SIG-M5 treated with dmso at 0.1 percent for 504 hours (cell line): ENCODE measurements around the gene TBCEL.
"Not testable (repeated sequence)": the region's sequence is repeated elsewhere in the genome, so short reads cannot be mapped to it uniquely, and the experiment has no call there.

Source experiments
- DNase-seq: peaks from one replicate; lab custom pipeline; 2025; ENCODE audit not compliant: unreplicated experiment; lab: John Stamatoyannopoulos, UW

The TBCEL gene

GRCh38 chr11:121104312-121104762, 80.4 kb downstream of the TBCEL start:
- DNase-seq = no peak

- no peak for DNase-seq
These were observed 81.2 kb downstream of the TBCEL start for GRCh38 chr11:121105063-121105480.

- no peak for DNase-seq
These were observed 81.7 kb downstream of the TBCEL start for GRCh38 chr11:121105481-121106195.

- DNase-seq = no peak
These were observed 82.9 kb downstream of the TBCEL start for GRCh38 chr11:121106812-121107211.

GRCh38 chr11:121108413-121108812, 84.5 kb downstream of the TBCEL start:
- DNase-seq = no peak

GRCh38 chr11:121109471-121109870, 85.6 kb downstream of the TBCEL start:
- DNase-seq = no peak

- no peak for DNase-seq
These were observed 86.1 kb downstream of the TBCEL start for GRCh38 chr11:121109916-121110586.

GRCh38 chr11:121110871-121111724, 87.2 kb downstream of the TBCEL start:
- DNase-seq = no peak

- DNase-seq = peak; percentile 62
These were observed 88.9 kb downstream of the TBCEL start for GRCh38 chr11:121112498-121113455.

- DNase-seq = no peak
These were observed 89.7 kb downstream of the TBCEL start for GRCh38 chr11:121113611-121114010.

GRCh38 chr11:121115024-121115423, 91.1 kb downstream of the TBCEL start:
- not testable (repeated sequence) for DNase-seq

GRCh38 chr11:121117788-121118187, 93.9 kb downstream of the TBCEL start:
- DNase-seq = no peak

- DNase-seq = no peak
These were observed 95.5 kb downstream of the TBCEL start for GRCh38 chr11:121119440-121119839.

- DNase-seq = no peak
These were observed 98.4 kb downstream of the TBCEL start for GRCh38 chr11:121122328-121122727.

- no peak for DNase-seq
These were observed 99.7 kb downstream of the TBCEL start for GRCh38 chr11:121123496-121124069.

GRCh38 chr11:121127809-121128208, 103.9 kb downstream of the TBCEL start:
- no peak for DNase-seq

- no peak for DNase-seq
These were observed 105.7 kb downstream of the TBCEL start for GRCh38 chr11:121129362-121130340.

GRCh38 chr11:121131656-121132055, 107.8 kb downstream of the TBCEL start:
- no peak for DNase-seq
